ENCODE data around the gene PRDM15. TPM values are rescaled to one million over a fixed set of nuclear protein-coding genes. Genes with fewer than 3 reads are reported as not detected.

PRDM15 gene
- total and polyA plus RNA-seq, 2 experiments from 2014 or later, result 3.0 to 10.6 TPM

- TF ChIP-seq ZNF462 (CRISPR knock-in tag; IDR thresholded peaks at IDR 0.05), result no peak
- no peak for TF ChIP-seq EZH2phosphoT487 (IDR thresholded peaks at IDR 0.05; ENCODE audit: unreplicated experiment)
Measured at GRCh38 chr21:41865002-41865777, 14.0 kb downstream of the PRDM15 start (continued).

GRCh38 chr21:41864311-41865001 lies 14.7 kb downstream of the PRDM15 start:
- peaks cover 11% of the 10 kb centered on the region for H3K4me1 Mint-ChIP-seq
- Histone ChIP-seq H3K27ac (ENCODE audit: low read depth) (no peak overlapping the region), H3K36me3 (ENCODE audit: insufficient read depth) (no peaks in the 10 kb centered on the region), H3F3A (replicated peaks; ENCODE audit: low read depth) (no peaks in the 10 kb centered on the region), H3K4me2 (no peak overlapping the region), H3K4me1 (ENCODE audit: insufficient read depth) (no peaks in the 10 kb centered on the region), H3K79me2 (replicated peaks; ENCODE audit: insufficient read depth) (peaks cover 32% of the 10 kb centered on the region), H3K9me2 (ENCODE audit: insufficient read depth) (no peaks in the 10 kb centered on the region), H3K4me3 (no peak overlapping the region), H3K27me3 (ENCODE audit: insufficient read depth) (no peaks in the 10 kb centered on the region), H2AFZ (no peak overlapping the region), H4K20me1 (replicated peaks; ENCODE audit: insufficient read depth) (no peaks in the 10 kb centered on the region; the same call in 1 of the 2 replicates)
- no peak for ATAC-seq
- H3K27ac Mint-ChIP-seq, result 0 out of 2 replicates have a peak overlapping the region, but pooled peaks have one; percentile 56
- DNase-seq (ENCODE audit: low spot score), result no peak
- H3K27me3 Mint-ChIP-seq (ENCODE audit: insufficient read depth, low read depth, poor library complexity), result peaks cover 4% of the 10 kb centered on the region
- H3K4me3 Mint-ChIP-seq, result no peak overlapping the region
- no peaks in the 10 kb centered on the region for H3K9me3 Mint-ChIP-seq
- H3K36me3 Mint-ChIP-seq (ENCODE audit: low read depth), result no peaks in the 10 kb centered on the region
- TF ChIP-seq JUNB (IDR thresholded peaks at IDR 0.05; ENCODE audit: unreplicated experiment) (no peak), REST (IDR thresholded peaks at IDR 0.05; ENCODE audit: unreplicated experiment) (no peak), ETS1 (IDR thresholded peaks at IDR 0.05) (no peak), EZH2 (IDR thresholded peaks at IDR 0.05; ENCODE audit: low read depth, unreplicated experiment) (no peak)

All from GM23338 (cell line).